ENCODE results near the gene SCG2.
"Not testable (repeated sequence)": the region's sequence is repeated elsewhere in the genome, so short reads cannot be mapped to it uniquely, and the experiment has no call there.

SCG2 gene

DNA sequence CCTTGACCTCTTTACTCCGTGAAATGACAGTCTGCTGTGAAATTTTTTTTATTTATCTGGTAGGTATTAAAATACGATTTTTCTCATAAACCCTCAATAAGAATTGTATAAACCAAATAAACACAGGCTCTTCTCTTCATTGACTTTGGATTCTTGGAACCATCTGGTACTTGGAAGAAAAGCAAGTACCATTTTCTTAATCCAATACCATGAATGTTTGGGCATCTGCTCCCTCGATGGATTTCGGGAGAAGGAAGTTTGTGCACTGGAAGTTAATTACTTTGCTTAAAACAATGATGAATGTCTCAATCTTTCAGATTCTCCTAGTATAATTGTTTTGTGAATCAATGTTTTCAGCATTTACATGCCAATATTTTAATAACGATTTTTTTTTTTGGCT, 5.3 kb upstream of the SCG2 start:
- no peak for DNase-seq

DNA sequence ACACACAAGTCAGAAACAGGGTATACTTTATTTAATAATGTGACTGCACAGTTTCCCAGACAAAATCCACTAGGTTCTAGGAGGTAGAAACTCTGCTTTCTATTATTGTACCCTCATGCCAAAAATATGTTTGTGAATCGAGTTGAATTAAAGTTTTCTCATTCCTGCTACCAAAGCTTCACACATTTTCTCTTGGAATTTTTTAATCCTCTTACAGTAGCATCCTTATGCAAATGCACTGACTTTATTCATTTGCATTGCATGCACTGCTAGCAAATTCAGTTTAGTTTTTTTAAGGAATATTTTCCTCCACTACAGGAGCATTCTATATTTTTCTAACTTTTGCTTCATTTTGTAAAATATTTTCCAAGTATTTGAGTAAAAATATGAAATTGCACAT, 4.8 kb upstream of the SCG2 start:
- no peak for DNase-seq

DNA sequence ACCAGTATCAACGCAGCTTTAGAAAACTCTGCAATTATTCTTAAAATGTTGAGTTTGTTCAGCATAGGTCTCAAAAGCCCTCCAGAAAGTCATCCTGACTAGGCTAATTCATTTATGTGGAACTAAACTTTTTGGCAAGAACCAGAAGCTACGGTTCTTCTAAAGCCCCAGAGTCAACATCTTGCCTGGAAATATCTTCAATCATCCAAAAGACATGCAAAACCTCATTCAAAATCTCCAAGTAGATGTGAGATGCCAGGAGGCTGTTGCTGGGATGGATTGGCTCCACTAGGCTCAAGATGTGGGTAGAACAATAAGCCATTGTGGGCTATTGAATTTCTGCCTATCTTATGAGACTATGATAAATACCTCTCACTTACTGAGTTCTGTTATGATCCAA, 2.1 kb upstream of the SCG2 start:
- no peak for DNase-seq

DNA sequence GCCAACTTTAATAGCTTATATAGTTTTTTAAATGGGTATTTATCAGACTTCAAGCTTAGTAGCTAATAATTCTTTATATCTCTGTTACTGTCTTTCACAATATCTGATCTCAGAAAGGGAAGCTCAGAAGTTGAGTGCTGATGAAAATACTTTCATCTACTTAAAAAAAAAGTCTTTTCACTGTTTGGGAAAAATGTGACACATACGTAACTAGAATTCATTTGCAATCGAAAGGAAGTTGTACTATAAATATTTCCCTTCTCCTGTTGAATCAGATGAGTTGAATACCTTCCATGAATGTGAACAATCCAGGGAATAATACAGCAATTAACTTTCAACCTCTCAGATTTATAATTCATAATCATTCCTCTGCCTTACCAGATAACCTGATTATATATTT, 811 bp upstream of the SCG2 start:
- no peak for DNase-seq

DNA sequence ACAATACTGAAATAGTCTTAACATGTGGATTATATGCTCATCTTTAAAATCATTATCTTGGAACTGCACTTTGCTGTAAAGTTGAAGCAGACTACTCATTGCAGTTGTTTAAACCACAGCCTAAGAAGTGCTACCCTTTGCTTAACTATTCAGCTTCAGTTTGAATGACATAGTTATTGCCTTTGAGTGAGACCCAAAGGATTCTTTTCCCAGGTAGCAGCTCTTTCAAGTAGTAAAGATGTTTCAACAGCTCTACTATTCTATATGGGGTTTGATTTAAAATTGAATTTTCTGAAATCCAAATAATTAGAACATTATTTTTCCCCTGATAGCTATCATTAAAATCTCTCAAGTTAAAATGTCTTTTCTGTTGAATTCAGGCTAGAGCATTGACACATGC, 1.1 kb downstream of the SCG2 start:
- DNase-seq = no peak

DNA sequence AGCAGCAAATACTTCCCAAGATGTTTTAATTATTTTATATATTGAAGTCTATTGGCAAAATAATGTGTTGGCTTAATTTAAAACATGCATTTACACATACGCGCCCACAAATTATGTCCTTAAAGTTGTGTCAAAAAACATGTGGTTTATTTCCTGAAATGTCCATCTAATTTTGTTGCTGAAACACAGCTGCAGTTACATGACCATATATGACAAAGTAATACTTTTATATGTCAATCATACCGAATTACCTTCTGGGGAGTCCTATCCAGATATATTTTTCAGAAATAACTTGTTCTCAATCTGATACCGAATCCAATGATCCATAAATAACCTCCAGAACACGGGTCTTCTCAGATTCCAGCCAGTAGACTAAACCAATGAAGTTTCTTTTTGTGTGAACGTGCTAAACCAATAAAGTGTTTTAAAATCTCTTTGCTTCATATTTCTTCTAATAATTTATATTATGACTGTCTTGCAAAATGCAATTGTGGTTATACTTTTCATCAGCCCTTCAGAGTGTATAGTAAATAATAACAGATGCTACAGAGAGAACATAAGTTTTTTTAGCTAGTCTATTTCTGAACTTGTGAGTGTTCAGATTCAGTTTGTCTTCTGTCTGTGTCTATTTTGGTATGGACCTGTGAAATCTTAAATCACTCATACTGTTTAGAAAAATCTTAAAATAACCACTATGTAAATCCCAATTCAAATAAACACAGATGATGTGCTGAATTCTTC, 2.4 kb downstream of the SCG2 start:
- no peak for DNase-seq

DNA sequence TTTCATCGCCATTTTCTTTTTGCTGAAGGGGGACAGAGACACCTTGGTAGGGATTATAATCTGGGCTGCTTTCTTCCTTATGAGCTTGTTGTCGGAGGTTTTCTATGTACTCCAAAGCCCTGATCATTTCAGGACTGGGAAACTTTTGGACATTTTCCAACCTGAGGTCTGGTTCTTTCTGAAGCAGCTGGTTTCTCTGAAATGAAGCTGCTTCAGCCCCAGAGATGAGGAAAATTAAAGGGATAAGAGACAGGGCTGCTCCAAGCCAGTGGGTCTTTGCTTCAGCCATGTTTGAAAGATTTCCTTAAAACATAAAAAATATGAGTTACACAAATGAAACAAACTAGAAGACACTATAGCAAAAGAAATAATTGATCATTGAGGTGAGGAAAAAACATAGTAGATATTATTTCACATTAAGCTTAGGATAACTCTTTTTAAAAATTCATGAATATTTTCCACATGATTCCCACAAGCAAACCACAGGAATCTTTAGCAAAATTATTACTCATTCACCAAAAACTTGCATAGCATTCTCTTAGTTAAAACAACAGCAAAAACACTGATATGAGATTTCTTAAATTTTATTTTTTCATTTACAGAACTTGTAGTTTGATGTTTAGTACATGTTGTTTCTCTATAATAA, 3.0 kb downstream of the SCG2 start:
- no peak for DNase-seq

DNA sequence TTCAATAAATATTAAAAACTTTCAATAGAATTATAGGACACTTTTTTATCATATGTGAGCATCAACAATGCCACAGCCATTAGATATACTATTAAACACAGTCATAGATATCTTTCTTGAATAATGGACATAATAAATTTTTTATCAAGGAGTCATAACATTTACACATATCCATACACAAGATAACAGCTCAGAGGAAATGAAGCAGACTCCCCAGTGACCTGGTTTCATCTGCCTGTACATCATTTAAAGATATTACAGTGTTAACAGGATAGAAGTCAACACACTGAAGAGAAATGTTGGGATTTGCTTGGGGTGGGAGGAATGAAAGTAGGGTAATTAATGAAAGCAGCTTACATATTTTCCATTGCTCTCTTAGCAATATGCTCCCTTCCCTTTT, 5.1 kb downstream of the SCG2 start:
- DNase-seq = no peak

DNA sequence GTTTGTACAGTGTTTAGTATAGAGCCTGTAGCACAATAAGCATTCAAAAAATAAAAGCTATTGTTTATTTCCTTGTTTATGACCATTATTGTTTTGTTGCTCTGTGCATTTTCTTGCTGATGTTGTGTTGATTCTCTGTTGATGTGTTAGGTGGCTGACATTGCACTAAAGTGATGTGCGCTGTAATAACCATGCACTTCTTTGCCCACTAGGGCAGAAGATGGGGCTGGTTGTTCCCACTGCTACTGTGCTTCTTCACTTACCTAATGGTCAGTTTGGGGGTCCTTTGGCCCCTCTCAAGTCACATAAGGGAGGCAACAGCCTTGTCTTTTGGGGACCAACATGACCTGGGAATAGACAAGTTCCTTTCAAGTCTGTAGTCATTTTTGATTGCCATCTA, 6.0 kb downstream of the SCG2 start:
- DNase-seq = no peak

DNA sequence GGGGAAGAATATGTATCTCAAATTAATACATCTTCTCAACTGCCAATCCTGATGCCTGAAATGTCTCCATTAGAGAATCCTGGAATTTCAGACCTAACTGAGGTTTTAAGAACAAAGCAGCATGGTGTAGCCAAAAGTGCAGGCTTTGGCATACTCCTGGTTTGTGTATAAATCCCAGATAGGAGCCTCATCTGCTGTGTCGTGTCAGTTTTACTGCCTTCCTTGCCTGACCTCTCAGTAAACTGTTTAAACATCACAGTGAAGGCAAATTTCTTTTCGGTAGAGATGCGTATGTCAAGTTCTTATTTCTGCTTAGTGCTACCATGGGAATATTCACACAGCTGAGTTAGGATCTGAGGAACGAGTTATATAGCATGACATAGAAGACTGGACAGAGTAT, 7.3 kb downstream of the SCG2 start:
- no peak for DNase-seq

DNA sequence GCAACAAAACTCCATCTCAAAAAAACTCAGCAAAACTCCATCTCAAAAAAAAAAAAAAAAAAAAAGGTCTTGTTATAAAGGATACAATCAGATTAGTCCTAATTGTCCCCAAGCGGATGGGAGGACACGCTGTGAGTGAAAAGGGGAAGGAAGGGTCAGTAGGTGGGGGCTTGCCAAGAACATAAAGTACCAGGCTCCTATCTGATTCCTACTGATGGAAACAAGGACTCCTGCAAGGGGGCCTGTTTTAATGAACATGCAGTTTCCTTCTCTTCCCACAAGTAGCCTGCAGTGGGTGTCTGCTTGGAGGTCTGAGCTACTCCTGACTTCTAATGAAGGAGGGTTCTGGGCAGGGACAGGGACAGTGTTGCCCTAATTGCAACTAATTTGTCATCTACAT, 7.9 kb downstream of the SCG2 start:
- no peak for DNase-seq

DNA sequence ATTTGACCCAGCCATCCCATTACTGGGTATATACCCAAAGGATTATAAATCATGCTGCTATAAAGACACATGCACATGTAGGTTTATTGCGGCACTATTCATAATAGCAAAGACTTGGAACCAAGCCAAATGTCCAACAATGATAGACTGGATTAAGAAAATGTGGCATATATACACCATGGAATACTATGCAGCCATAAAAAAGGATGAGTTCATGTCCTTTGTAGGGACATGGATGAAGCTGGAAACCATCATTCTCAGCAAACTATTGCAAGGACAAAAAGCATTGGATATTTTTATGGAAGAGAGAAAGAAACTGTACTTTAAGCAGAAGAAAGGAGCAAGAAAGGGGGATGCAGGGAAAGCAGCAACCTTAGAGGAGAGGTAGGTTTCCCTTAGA, 9.5 kb downstream of the SCG2 start:
- not testable (repeated sequence) for DNase-seq

DNA sequence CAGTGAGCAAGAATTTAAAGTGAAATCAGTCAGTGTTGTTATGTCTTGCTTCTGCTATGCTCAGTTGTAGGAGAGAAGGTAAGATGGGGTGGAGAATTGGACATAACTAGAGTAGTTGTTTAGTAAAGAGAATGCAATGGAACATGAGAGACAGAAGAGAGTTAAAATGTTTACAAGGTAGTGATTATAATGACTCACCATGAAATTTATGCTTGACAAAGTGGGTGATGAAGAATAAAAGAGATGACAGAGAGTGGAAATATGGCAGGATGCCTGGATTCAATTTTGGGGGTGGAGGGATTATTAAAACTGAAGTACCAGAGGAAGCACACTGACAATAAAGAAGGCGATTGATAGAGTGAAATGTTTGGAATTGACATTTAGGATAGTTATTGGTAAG, 10.6 kb downstream of the SCG2 start:
- no peak for DNase-seq

DNA sequence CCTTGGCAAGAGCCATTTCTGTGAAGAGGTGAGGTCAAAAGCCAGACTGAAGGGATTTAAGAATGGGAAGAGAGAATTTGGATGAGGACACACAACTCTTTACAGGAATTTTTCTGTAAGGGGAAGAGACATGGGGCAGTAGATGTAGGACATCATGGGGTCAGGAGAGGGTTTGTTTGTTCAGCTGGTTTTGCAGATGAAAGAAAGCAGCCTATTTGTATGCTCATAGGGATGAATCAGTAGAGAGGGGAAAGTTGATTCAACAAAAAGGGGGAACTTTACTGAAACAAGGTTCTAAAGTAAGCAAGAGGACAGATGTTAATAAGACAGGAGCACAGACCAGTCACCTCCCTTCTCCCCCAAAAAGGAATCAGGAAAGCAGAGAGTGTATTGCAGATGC, 11.2 kb downstream of the SCG2 start:
- no peak for DNase-seq

DNA sequence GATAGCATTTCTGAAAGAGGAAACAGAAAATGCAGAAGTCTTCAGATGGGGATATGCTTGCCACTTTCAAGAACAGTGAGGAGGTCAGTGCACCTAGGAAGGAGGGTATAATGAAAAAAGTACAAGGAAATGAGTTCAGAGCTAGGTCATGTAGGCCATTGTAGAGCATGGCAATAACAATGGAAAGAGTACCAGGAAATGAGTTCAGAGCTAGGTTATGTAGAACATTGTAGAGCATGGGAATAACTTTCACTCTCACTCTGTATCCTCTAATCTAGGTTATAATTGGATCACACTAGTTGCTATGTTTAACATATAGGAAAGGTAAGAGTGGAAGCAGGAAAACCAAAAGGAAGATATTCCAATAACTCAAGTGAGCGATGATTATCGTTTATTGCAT, 12.3 kb downstream of the SCG2 start:
- no peak for DNase-seq

DNA sequence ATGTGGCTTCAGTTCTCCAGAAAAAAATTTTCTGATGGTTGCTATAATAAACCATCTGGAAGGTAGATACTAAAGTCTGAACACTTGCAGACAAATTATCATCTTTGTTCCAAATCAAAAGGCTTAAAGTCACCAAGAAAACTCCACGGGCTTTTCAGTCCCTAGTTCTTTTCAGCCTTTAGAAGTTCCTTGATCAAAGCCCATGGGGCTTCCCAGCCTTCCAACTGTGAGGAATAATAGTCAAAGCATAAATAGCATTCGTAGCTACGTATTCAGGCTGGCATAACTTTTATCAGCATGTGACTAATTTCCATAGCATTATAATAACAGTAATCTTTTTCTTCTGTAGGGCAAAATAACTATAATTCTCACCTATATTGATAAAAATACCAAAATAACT, 13.9 kb downstream of the SCG2 start:
- DNase-seq = no peak

DNA sequence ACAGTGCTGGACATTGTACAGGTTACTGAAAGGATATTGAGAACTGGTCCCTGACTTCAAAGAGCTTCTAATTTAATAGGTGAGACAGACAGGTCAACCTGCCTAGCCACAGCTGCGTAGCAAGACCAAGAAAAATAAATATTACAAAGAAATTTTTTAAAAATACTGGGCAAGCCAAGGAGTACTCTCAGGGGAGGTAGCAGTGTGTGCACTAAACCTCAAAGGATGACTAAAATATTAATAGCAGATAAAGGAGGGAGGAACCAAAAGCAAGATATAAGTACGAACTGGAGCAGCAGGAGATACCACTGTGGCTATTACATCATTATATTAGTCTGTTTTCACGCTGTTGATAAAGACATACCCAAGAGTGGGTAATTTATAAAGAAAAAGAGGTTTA, 14.9 kb downstream of the SCG2 start:
- DNase-seq = no peak

DNA sequence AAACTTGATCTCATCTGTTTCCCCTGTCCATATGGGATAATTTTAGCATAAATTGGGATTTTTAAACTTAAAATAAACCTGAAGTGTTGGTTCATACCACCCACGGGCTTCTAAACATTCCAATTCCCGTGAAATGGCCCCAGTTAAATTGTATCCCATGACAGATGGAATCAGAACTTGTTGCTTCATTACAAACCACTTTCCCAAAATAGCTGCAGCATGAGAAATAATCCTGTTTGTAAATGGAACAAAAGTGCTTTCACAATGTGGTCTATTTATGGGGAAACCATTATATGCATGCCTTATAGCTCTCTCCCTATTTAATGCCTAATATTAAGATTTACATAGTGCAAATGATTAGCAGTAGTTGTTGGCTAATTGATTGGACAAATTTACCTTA, 15.9 kb downstream of the SCG2 start:
- DNase-seq = peak; percentile 83 to 90

DNA sequence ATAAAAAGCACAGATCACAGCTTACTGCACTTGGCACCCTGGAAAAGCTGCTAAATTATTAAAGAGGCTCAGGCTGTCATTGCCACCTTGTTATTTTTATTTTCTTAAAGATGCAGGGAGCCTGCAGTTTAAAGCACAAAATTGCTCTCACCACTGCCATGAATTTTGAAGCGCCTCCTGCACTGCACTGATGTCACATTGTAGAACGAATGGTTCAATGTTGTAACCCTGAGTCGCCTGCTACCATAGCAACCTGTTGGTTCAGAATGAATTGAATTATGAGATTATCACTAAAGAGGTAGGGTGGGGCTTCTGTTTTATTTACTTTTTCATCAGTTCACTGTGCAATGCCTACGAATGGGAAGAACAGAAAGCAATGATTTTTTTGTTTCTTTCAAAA, 16.5 kb downstream of the SCG2 start:
- DNase-seq = peak; percentile 36 to 58

DNA sequence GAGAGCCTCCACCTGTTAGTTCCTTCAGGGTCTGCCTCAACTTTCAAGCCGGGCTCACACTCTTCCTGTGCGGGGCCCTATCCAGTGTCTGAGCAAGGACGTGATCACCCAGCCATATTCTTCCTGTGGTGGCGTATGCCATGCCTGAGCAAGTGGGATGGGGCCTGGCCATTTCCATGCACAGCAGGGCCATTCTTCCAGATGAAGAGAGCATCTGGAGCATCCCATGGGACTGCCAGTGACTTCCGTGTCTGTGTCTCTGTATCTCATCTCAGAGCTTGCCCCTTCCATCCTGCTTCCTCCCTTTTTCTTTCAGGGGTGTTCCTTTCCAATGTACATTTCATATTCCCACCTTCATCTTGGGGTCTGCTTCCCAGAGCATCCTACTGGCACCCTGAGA, 20.2 kb downstream of the SCG2 start:
- no peak for DNase-seq

DNA sequence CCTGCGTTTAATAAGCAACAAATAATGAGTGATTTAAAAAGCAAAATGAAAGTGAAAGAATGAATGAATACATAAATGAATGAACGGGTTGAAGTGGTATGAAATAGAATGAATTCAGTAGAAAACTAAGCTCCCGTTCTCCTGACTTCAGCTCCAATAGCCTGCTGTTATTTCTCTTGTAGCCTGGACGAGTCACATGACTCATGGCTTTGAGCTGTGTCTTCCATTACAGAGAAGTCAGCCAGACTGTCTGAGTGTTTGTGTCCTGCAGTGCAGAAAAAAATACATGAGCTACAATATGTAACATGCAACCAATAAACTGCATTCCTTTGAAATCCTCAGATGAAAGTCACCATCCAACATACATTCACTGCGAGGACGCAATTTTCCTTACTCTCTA, 21.2 kb downstream of the SCG2 start:
- no peak for DNase-seq

DNA sequence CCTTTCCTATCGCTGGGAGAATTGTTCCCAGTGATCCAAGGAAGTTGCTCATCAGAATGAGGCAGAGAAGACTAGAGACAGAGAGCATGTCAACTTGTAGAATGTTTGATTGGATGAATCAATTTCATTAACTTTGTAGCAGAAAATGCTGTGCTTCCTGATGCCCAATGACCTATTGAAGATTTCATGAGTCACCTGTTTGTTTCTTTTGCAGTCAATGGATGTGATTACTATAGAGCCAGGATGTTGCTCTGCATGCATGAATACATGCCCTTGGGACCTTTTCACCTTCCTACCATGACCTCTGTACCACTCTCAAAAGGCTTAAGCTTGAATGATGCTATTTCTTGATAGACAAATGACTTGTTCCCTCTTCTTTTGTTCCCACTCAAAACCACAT, 23.3 kb downstream of the SCG2 start:
- DNase-seq = no peak

DNA sequence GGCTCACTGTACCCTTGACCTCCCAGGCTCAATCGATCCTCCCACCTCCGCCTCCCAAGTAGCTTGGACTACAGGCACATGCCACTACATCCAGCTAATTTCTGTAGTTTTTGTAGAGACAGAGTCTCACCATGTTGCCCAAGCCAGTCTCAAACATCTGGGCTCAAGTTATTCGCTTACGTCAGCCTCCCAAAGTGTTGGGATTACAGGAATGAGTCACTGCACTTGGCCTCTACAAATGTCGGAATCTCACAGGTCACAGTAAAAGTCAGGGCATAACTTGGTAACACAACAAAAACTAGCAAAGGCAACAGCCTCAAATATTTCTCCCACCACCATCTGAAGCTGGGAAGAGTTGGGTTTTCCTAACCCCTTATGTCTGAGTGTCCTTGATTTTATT, 25.3 kb downstream of the SCG2 start:
- no peak for DNase-seq

DNA sequence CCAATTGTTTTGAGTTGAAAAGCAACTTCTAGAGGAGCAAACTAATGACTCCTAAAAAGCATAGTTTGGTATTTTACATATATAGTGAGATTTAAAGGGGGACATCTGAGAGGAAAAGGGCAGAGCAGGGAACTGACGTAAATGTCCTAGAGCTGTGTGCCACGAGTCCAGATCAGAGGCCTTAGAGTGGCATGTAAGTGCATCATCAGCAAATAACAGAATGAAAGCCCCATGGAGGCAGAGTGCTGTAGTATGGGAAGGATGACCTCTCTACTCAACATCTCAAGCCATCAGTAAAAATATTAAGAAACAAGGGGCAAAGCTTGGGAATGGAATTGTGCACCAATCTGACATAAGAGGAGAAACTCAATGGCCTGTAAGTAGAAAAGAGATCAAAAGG, 31.4 kb downstream of the SCG2 start:
- DNase-seq = no peak

DNA sequence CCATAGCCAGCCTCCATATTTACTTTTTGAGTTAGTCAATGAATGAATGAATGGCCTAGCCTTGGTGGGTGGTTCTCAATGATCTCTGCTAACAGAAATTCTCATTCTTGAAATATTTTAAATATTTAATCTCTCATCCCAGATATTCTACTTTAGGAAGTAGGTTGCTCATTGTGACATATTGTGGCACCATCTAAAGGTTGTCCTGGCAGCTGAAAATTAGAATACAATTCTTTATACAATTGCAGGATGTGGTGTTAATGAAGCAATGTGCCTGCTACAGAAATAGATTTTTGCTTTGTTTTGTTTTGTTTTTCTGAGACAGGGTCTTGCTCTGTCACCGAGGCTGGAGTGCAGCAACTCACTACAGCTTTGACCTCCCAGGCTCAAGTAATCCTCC, 35.8 kb downstream of the SCG2 start:
- no peak for DNase-seq
